IPS-NIHi11 (cell line): ENCODE data around the gene MYZAP.

Source experiments
- DNase-seq: peaks from one replicate; pipeline ENCODE4 v3.0.0; 2012; ENCODE audit warnings: mixed read lengths, low spot score

Gene MYZAP

DNA sequence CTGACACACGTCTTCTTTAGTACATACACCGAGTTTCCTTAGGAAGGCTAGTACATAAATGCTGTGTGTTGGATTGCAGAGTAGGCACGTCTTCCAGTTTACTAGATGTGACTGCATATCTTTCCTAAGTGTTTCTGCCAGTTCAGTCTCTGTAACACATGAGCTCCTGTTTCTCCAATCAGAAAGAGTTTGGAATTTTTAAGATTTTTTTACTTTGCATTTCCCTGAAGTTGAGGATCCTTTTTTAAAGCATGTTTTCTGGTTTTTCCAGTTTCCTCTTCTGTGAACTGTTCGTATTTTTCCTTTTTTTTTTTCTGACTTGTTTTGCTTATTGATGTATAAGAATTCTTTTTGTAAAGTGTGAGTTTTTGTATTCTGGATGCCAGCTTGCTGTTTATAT is 107.3 kb downstream of the MYZAP start:
- DNase-seq = no peak

DNA sequence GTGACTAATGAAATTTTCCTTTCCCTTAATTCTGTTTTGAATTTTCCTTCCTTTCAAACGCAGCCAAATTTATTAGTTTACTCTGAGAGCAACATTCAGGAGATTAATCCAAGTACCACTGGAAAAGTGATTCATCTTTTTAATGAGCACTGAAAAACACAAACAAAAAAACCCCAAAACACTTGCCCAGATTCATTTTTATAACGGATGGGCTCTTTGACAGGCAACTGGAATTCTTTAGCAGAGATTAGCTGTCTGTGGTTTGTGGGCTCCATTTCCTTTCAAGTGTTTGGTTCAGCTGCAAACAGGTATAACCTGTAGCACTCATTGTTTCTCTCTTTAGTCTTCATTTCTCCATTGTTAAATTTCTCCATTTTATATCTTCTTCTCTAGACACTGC is 111.7 kb downstream of the MYZAP start:
- DNase-seq = no peak

- no peak for DNase-seq
Measured at GRCh38 chr15:57704441-57704840, 112.7 kb downstream of the MYZAP start.

DNA sequence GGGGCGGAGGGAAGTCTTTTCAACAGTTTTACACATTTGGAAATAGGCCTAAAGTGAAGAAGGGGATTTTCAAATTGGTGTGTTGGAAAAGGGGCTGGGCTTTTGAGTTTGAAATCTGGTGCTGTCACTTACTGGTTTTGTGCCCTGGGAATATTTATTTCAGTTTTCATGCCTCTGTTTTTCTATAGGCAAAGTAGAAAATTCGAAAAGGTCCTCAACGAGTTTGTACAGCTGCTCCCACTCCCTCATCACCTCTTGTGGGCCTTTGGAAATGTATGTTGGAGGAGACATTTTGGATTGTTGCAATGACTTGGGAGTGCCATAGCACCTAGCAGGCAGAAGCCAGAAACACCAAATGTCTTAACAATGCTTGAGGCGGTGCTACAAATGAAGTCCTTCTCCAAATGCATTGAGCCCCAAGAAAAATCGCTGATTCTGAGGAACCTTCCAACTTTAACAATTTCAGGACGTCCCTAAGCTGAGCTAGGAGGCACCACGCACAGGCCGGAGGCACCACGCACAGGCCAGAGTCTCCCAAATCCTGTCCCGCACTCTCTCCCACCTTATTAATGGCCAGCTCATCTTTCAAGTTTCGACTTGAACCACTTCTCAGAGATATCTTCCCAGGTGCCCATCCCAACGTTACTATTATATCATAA is 114.2 kb downstream of the MYZAP start:
- DNase-seq = no peak

GRCh38 chr15:57706405-57707209 is 114.9 kb downstream of the MYZAP start, which contains the start of gene POLR2M:
POLR2M (plus strand) TSS chr15:57706714; CDS start chr15:57706843, 129 bp downstream.
- peak; percentile 96 for DNase-seq

GRCh38 chr15:57708047-57708446 is 116.3 kb downstream of the MYZAP start:
- no peak for DNase-seq

DNA sequence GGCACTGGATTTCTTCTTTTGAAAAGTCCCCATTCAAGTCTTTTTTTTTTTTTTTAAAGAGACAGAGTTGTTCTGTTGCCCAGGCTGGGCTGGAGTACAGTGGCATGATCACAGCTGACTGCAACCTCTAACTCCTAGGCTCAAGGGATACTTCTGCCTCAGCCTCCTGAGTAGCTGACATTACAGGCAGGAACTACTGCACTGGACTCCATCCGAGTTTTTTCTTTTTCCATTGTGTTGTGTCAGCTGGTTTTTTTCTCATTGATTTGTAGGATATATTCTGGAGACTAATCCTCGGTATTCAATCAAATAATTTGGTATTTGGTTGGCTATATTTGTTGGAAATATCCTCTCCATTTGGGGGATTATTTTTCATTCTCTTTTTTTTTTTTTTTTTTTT is 126.6 kb downstream of the MYZAP start:
- no peak for DNase-seq

GRCh38 chr15:57720867-57721266 is 129.2 kb downstream of the MYZAP start:
- no peak for DNase-seq

GRCh38 chr15:57726411-57726810 is 134.7 kb downstream of the MYZAP start:
- no peak for DNase-seq

DNA sequence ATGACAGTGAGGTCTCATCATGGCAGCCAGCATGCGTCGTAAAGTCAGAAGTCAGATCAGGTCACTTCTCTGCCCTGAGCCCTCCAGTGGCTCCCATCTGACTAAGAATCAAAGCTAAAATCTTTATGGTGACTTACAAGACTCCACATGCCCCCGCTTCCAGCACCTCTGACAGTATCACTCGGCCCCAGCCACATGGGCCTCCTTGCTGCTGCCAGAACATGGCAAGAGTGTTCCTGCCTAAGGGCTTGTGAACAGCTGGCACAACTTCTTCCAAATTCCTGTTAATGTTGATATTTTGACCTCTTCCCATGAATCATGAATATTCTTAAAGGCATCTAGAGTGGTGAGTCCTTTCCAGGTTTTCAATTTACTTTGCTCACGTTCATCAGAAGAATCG is 135.3 kb downstream of the MYZAP start:
- no peak for DNase-seq

- DNase-seq = no peak
Measured at GRCh38 chr15:57728436-57728835, 136.7 kb downstream of the MYZAP start.

GRCh38 chr15:57730876-57731275 is 139.2 kb downstream of the MYZAP start:
- DNase-seq = no peak

GRCh38 chr15:57731530-57732103 is 139.9 kb downstream of the MYZAP start:
- no peak for DNase-seq

GRCh38 chr15:57732526-57733331 is 141.0 kb downstream of the MYZAP start:
- peak; percentile 62 for DNase-seq

GRCh38 chr15:57734860-57735259 is 143.2 kb downstream of the MYZAP start:
- DNase-seq = no peak
